ENCODE measurements around the gene PARVG.

PARVG gene

DNA sequence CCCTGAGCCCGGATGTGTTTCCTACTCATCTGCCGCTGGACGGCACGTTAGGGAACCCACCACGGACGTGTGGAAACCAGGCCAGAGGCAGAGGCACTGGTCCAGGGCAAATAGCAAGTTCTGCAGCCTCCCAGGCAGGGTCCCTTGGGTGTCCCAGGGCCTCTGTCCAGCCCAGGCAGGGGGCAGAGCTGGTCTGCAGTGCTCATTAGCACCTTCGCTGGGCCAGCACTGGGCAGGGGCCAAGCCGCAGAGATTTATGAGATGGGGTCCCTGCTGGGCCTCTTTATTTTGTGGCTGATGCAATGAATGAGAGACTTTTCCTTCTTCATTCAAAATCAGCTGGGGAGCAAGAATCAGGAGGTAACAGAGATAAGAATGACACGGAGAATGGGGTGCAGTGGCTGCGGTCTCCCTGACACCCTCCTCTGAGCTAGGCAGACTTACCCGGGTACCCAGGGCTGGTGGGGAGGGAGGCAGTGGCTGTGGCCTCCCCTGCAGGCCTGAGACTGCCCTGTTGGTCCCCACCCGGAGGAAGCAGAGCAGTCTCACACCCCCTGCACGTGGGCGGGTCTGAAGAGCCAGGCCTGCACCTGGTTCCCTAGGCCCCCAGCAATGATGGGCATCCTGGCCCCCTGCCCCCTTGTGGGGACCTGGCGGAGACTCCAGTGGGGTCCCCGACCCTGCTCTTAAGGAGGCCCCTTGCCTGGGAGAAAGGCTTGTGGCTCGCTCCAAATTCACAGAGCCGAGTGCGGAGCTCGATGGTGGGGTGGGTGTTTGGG is 14.0 kb upstream of the PARVG start:
- ChIA-PET CTCF (interaction anchor here (1.1 kb wide), 1 partner anchor 278 kb away, joined by 6 read pairs; no protein-coding TSS in a partner anchor), POLR2A (no interaction called here)
- no peak overlapping the region for H3K4me3 ChIP-seq (ENCODE audit: low read depth, low read length)
- no peaks in the 10 kb centered on the region for H3K4me1 ChIP-seq (ENCODE audit: control insufficient read depth, insufficient read depth, low read length)
- no peaks in the 10 kb centered on the region for H3K9me3 ChIP-seq (ENCODE audit: control insufficient read depth, insufficient read depth, low read depth, low read length)
- no peak overlapping the region for H3K27ac ChIP-seq (ENCODE audit: extremely low read depth, low read depth, low read length)
- no peaks in the 10 kb centered on the region for H3K36me3 ChIP-seq (ENCODE audit: control insufficient read depth in 2 of 2, insufficient read depth in 1 of 2, low read length in 2 of 2)
- TF ChIP-seq ZNF19 (tag by site-specific recombination; IDR thresholded peaks at IDR 0.05; ENCODE audit: low read depth) (no peak), EGR2 (tag by site-specific recombination; IDR thresholded peaks at IDR 0.05; ENCODE audit: low read depth) (0 out of 2 replicates have a peak, but pooled peaks have one; percentile 15), SP3 (tag by site-specific recombination; IDR thresholded peaks at IDR 0.05) (no peak), HOXD13 (CRISPR knock-in tag; IDR thresholded peaks at IDR 0.05; ENCODE audit: borderline replicate concordance) (no peak), SALL2 (tag by site-specific recombination; IDR thresholded peaks at IDR 0.05; ENCODE audit: borderline replicate concordance) (no peak), ZNF426 (tag by site-specific recombination; IDR thresholded peaks at IDR 0.05) (no peak), GLIS1 (tag by site-specific recombination; IDR thresholded peaks at IDR 0.05) (peak; percentile 80), BCL11A (tag by site-specific recombination; IDR thresholded peaks at IDR 0.05; ENCODE audit: low read depth) (no peak), BCL11B (tag by site-specific recombination; IDR thresholded peaks at IDR 0.05; ENCODE audit: low read depth) (no peak), ZNF529 (tag by site-specific recombination; IDR thresholded peaks at IDR 0.05; ENCODE audit: insufficient replicate concordance) (no peak), ZFP69B (tag by site-specific recombination; IDR thresholded peaks at IDR 0.05) (no peak), ZNF423 (tag by site-specific recombination; IDR thresholded peaks at IDR 0.05) (peak; percentile 55; the same call in 1 of the 2 replicates), ZNF660 (tag by site-specific recombination; IDR thresholded peaks at IDR 0.05) (no peak), ZNF133 (tag by site-specific recombination; IDR thresholded peaks at IDR 0.05) (no peak), ZNF155 (tag by site-specific recombination; IDR thresholded peaks at IDR 0.05) (no peak), ZNF324 (tag by site-specific recombination; IDR thresholded peaks at IDR 0.05) (no peak), ZNF544 (tag by site-specific recombination; IDR thresholded peaks at IDR 0.05) (no peak), ZNF701 (tag by site-specific recombination; IDR thresholded peaks at IDR 0.05) (no peak), KLF8 (tag by site-specific recombination; IDR thresholded peaks at IDR 0.05) (no peak), ZNF146 (tag by site-specific recombination; IDR thresholded peaks at IDR 0.05) (no peak), ZBTB8A (tag by site-specific recombination; IDR thresholded peaks at IDR 0.05) (no peak), ZNF830 (tag by site-specific recombination; IDR thresholded peaks at IDR 0.05; ENCODE audit: low read depth) (no peak), ZNF37A (tag by site-specific recombination; IDR thresholded peaks at IDR 0.05) (no peak), ZIC2 (tag by site-specific recombination; IDR thresholded peaks at IDR 0.05) (peak; percentile 85), GLI2 (tag by site-specific recombination; IDR thresholded peaks at IDR 0.05; ENCODE audit: borderline replicate concordance, low read depth) (no peak)
- TF ChIP-seq, protein P1, sequence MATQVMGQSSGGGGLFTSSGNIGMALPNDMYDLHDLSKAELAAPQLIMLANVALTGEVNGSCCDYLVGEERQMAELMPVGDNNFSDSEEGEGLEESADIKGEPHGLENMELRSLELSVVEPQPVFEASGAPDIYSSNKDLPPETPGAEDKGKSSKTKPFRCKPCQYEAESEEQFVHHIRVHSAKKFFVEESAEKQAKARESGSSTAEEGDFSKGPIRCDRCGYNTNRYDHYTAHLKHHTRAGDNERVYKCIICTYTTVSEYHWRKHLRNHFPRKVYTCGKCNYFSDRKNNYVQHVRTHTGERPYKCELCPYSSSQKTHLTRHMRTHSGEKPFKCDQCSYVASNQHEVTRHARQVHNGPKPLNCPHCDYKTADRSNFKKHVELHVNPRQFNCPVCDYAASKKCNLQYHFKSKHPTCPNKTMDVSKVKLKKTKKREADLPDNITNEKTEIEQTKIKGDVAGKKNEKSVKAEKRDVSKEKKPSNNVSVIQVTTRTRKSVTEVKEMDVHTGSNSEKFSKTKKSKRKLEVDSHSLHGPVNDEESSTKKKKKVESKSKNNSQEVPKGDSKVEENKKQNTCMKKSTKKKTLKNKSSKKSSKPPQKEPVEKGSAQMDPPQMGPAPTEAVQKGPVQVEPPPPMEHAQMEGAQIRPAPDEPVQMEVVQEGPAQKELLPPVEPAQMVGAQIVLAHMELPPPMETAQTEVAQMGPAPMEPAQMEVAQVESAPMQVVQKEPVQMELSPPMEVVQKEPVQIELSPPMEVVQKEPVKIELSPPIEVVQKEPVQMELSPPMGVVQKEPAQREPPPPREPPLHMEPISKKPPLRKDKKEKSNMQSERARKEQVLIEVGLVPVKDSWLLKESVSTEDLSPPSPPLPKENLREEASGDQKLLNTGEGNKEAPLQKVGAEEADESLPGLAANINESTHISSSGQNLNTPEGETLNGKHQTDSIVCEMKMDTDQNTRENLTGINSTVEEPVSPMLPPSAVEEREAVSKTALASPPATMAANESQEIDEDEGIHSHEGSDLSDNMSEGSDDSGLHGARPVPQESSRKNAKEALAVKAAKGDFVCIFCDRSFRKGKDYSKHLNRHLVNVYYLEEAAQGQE (tag by site-specific recombination; IDR thresholded peaks at IDR 0.05): no peak
- TF ChIP-seq, protein P2, sequence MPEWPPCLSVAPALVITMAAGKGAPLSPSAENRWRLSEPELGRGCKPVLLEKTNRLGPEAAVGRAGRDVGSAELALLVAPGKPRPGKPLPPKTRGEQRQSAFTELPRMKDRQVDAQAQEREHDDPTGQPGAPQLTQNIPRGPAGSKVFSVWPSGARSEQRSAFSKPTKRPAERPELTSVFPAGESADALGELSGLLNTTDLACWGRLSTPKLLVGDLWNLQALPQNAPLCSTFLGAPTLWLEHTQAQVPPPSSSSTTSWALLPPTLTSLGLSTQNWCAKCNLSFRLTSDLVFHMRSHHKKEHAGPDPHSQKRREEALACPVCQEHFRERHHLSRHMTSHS (tag by site-specific recombination; IDR thresholded peaks at IDR 0.05): no peak
- TF ChIP-seq, protein P3, sequence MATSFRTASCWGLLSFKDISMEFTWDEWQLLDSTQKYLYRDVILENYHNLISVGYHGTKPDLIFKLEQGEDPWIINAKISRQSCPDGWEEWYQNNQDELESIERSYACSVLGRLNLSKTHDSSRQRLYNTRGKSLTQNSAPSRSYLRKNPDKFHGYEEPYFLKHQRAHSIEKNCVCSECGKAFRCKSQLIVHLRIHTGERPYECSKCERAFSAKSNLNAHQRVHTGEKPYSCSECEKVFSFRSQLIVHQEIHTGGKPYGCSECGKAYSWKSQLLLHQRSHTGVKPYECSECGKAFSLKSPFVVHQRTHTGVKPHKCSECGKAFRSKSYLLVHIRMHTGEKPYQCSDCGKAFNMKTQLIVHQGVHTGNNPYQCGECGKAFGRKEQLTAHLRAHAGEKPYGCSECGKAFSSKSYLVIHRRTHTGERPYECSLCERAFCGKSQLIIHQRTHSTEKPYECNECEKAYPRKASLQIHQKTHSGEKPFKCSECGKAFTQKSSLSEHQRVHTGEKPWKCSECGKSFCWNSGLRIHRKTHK (tag by site-specific recombination; IDR thresholded peaks at IDR 0.05): no peak
- TF ChIP-seq, protein P4, sequence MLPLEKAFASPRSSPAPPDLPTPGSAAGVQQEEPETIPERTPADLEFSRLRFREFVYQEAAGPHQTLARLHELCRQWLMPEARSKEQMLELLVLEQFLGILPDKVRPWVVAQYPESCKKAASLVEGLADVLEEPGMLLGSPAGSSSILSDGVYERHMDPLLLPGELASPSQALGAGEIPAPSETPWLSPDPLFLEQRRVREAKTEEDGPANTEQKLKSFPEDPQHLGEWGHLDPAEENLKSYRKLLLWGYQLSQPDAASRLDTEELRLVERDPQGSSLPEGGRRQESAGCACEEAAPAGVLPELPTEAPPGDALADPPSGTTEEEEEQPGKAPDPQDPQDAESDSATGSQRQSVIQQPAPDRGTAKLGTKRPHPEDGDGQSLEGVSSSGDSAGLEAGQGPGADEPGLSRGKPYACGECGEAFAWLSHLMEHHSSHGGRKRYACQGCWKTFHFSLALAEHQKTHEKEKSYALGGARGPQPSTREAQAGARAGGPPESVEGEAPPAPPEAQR (tag by site-specific recombination; IDR thresholded peaks at IDR 0.05): no peak
- TF ChIP-seq, protein P5, sequence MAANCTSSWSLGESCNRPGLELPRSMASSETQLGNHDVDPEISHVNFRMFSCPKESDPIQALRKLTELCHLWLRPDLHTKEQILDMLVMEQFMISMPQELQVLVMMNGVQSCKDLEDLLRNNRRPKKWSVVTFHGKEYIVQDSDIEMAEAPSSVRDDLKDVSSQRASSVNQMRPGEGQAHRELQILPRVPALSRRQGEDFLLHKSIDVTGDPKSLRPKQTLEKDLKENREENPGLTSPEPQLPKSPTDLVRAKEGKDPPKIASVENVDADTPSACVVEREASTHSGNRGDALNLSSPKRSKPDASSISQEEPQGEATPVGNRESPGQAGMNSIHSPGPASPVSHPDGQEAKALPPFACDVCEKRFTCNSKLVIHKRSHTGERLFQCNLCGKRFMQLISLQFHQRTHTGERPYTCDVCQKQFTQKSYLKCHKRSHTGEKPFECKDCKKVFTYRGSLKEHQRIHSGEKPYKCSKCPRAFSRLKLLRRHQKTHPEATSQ (tag by site-specific recombination; IDR thresholded peaks at IDR 0.05): no peak
